Measurements from ENCODE around the gene MLYCD.

DNA sequence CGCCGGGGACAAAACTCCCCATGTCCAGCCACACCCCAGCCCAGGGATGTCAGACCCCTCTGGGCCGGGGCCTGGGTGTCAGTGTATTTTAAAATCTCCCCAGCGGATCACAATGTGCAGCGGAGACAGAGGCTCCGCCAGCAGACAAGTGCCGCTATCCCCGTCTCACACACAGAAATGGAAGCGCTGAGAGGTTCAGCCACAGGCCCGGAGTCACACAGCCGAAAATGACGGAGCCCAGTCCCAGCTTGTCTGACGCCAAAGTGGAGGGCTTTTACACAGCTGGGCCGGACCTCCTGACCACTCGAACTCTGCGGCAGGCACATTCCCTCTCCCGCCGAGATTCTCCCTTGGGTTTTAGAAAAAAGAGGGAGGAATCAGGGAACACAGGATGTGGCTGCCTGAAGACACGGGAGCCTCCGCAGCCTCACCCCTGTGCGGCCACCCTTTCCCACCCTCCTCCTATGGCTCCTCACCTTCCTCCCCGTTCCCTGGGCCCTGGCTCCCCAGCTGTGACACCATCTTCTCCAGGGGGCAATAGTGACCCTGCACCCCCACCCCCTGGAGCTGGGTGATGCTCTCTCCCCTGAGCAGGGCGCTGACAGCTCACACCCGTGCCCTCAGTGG lies 47.4 kb downstream of the MLYCD start:
- TF ChIP-seq EP300 (IDR thresholded peaks at IDR 0.05) = no peak
- TF ChIP-seq, protein P1, sequence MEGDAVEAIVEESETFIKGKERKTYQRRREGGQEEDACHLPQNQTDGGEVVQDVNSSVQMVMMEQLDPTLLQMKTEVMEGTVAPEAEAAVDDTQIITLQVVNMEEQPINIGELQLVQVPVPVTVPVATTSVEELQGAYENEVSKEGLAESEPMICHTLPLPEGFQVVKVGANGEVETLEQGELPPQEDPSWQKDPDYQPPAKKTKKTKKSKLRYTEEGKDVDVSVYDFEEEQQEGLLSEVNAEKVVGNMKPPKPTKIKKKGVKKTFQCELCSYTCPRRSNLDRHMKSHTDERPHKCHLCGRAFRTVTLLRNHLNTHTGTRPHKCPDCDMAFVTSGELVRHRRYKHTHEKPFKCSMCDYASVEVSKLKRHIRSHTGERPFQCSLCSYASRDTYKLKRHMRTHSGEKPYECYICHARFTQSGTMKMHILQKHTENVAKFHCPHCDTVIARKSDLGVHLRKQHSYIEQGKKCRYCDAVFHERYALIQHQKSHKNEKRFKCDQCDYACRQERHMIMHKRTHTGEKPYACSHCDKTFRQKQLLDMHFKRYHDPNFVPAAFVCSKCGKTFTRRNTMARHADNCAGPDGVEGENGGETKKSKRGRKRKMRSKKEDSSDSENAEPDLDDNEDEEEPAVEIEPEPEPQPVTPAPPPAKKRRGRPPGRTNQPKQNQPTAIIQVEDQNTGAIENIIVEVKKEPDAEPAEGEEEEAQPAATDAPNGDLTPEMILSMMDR (IDR thresholded peaks at IDR 0.05) = no peak

All from gastroesophageal sphincter (tissue), 3 donors.